ENCODE data around the gene CNPY4.
"Not testable (repeated sequence)": the region's sequence is repeated elsewhere in the genome, so short reads cannot be mapped to it uniquely, and the experiment has no call there.

Gene CNPY4

GRCh38 chr7:100128637-100128963 is 9.2 kb downstream of the CNPY4 start:
- H2AFZ ChIP-seq (ENCODE audit: low read length), result no peak overlapping the region
- H3K36me3 ChIP-seq (replicated peaks; ENCODE audit: insufficient read depth, low read length), result no peaks in the 10 kb centered on the region
- TF ChIP-seq CTCF (IDR thresholded peaks at IDR 0.05; ENCODE audit: low read length) (no peak), EZH2phosphoT487 (IDR thresholded peaks at IDR 0.05; ENCODE audit: low read length) (no peak), EZH2 (optimal IDR thresholded peaks at IDR 0.05; ENCODE audit: low read depth, low read length) (no peak)
- peaks cover 7% of the 10 kb centered on the region; the same call in 1 of the 2 replicates for H3K79me2 ChIP-seq (ENCODE audit: low read length)
- peaks cover 15% of the 10 kb centered on the region for H3K4me1 ChIP-seq (ENCODE audit: low read length)
- H3F3A ChIP-seq (ENCODE audit: insufficient read depth, low read length), result peaks cover 20% of the 10 kb centered on the region
- H3K4me3 ChIP-seq (ENCODE audit: low read length), result no peak overlapping the region
- H3K9me2 ChIP-seq (replicated peaks; ENCODE audit: insufficient read depth, low read length), result no peaks in the 10 kb centered on the region
- DNase-seq, result no peak
- no peaks in the 10 kb centered on the region for H4K20me1 ChIP-seq (ENCODE audit: insufficient read depth, low read length)
- H3K9ac ChIP-seq (ENCODE audit: low read length), result no peak overlapping the region
- H3K27ac ChIP-seq (ENCODE audit: low read length), result no peak overlapping the region
- H3K9me3 ChIP-seq (replicated peaks; ENCODE audit: insufficient read depth, low read length), result no peaks in the 10 kb centered on the region
- H3K27me3 ChIP-seq (replicated peaks; ENCODE audit: insufficient read depth, low read length), result no peaks in the 10 kb centered on the region
- H3K4me2 ChIP-seq (ENCODE audit: low read depth, low read length), result no peak overlapping the region

GRCh38 chr7:100130220-100130607 is 10.8 kb downstream of the CNPY4 start:
- not testable (repeated sequence) for H3K36me3 ChIP-seq (replicated peaks; ENCODE audit: insufficient read depth, low read length); H3K27ac ChIP-seq (ENCODE audit: low read length); H3K4me3 ChIP-seq (ENCODE audit: low read length); DNase-seq; H3K79me2 ChIP-seq (ENCODE audit: low read length); H2AFZ ChIP-seq (ENCODE audit: low read length); H3K9me3 ChIP-seq (replicated peaks; ENCODE audit: insufficient read depth, low read length); H3K9me2 ChIP-seq (replicated peaks; ENCODE audit: insufficient read depth, low read length); H3K27me3 ChIP-seq (replicated peaks; ENCODE audit: insufficient read depth, low read length); H3K9ac ChIP-seq (ENCODE audit: low read length); H3K4me2 ChIP-seq (ENCODE audit: low read depth, low read length); H4K20me1 ChIP-seq (ENCODE audit: insufficient read depth, low read length)
- Histone ChIP-seq H3F3A (ENCODE audit: insufficient read depth, low read length) (peaks cover 20% of the 10 kb centered on the region), H3K4me1 (ENCODE audit: low read length) (peaks cover 15% of the 10 kb centered on the region)

- Histone ChIP-seq H3K27ac (ENCODE audit: low read length) (no peak overlapping the region), H4K20me1 (ENCODE audit: insufficient read depth, low read length) (no peaks in the 10 kb centered on the region), H3K4me3 (ENCODE audit: low read length) (peak overlapping the region; percentile 38; the same call in 1 of the 2 replicates), H2AFZ (ENCODE audit: low read length) (peak overlapping the region; percentile 59), H3K27me3 (replicated peaks; ENCODE audit: insufficient read depth, low read length) (no peaks in the 10 kb centered on the region), H3K9me2 (replicated peaks; ENCODE audit: insufficient read depth, low read length) (no peaks in the 10 kb centered on the region), H3K4me1 (ENCODE audit: low read length) (peaks cover 15% of the 10 kb centered on the region), H3K79me2 (ENCODE audit: low read length) (no peaks in the 10 kb centered on the region; the same call in 1 of the 2 replicates), H3K4me2 (ENCODE audit: low read depth, low read length) (peak overlapping the region; percentile 94), H3K9me3 (replicated peaks; ENCODE audit: insufficient read depth, low read length) (no peaks in the 10 kb centered on the region), H3K36me3 (replicated peaks; ENCODE audit: insufficient read depth, low read length) (no peaks in the 10 kb centered on the region), H3K9ac (ENCODE audit: low read length) (peak overlapping the region; percentile 33; the same call in 1 of the 2 replicates), H3F3A (ENCODE audit: insufficient read depth, low read length) (peaks cover 20% of the 10 kb centered on the region)
- TF ChIP-seq EZH2 (optimal IDR thresholded peaks at IDR 0.05; ENCODE audit: low read depth, low read length) (no peak), EZH2phosphoT487 (IDR thresholded peaks at IDR 0.05; ENCODE audit: low read length) (no peak), CTCF (IDR thresholded peaks at IDR 0.05; ENCODE audit: low read length) (peak; percentile 73)
- peak; percentile 64 for DNase-seq
Measured at GRCh38 chr7:100130608-100131453, 11.4 kb downstream of the CNPY4 start.

GRCh38 chr7:100132126-100132525 is 12.7 kb downstream of the CNPY4 start:
- Histone ChIP-seq H3K4me3 (ENCODE audit: low read length) (no peak overlapping the region), H3K9me2 (replicated peaks; ENCODE audit: insufficient read depth, low read length) (no peaks in the 10 kb centered on the region), H3K9me3 (replicated peaks; ENCODE audit: insufficient read depth, low read length) (no peaks in the 10 kb centered on the region), H3K79me2 (ENCODE audit: low read length) (no peaks in the 10 kb centered on the region), H4K20me1 (ENCODE audit: insufficient read depth, low read length) (no peaks in the 10 kb centered on the region), H3F3A (ENCODE audit: insufficient read depth, low read length) (peaks cover 11% of the 10 kb centered on the region), H3K9ac (ENCODE audit: low read length) (no peak overlapping the region), H3K4me1 (ENCODE audit: low read length) (peaks cover 15% of the 10 kb centered on the region), H3K27me3 (replicated peaks; ENCODE audit: insufficient read depth, low read length) (no peaks in the 10 kb centered on the region), H3K4me2 (ENCODE audit: low read depth, low read length) (no peak overlapping the region), H2AFZ (ENCODE audit: low read length) (no peak overlapping the region), H3K27ac (ENCODE audit: low read length) (no peak overlapping the region), H3K36me3 (replicated peaks; ENCODE audit: insufficient read depth, low read length) (no peaks in the 10 kb centered on the region)
- no peak for TF ChIP-seq CTCF (IDR thresholded peaks at IDR 0.05; ENCODE audit: low read length)
- TF ChIP-seq EZH2phosphoT487 (IDR thresholded peaks at IDR 0.05; ENCODE audit: low read length), result no peak
- no peak for TF ChIP-seq EZH2 (optimal IDR thresholded peaks at IDR 0.05; ENCODE audit: low read depth, low read length)
- DNase-seq, result no peak
